GM12801 (cell line): Measurements from ENCODE around the gene TMEM235.

Experiments used
- CTCF ChIP-seq: IDR thresholded peaks from one replicate; pipeline ENCODE4 v1.5.1; 2011; ENCODE audit warnings: control low read depth; ENCODE audit not compliant: insufficient read length; ENCODE audit errors: extremely low read depth

The TMEM235 gene

GRCh38 chr17:78227455-78227916 is 3.9 kb upstream of the TMEM235 start:
- no peak for TF ChIP-seq CTCF

GRCh38 chr17:78228176-78228575 is 3.3 kb upstream of the TMEM235 start:
- no peak for TF ChIP-seq CTCF

- no peak for TF ChIP-seq CTCF
These were observed 1.0 kb upstream of the TMEM235 start for GRCh38 chr17:78230252-78230962.

GRCh38 chr17:78231991-78232858 is 794 bp downstream of the TMEM235 start:
- TF ChIP-seq CTCF: no peak

GRCh38 chr17:78232859-78233173 is 1.4 kb downstream of the TMEM235 start:
- no peak for TF ChIP-seq CTCF

GRCh38 chr17:78233678-78234077 is 2.2 kb downstream of the TMEM235 start:
- TF ChIP-seq CTCF: no peak

GRCh38 chr17:78234261-78234865 is 2.9 kb downstream of the TMEM235 start:
- TF ChIP-seq CTCF: no peak
